HepG2 (cell line): ENCODE results near the gene ZBTB48. TPM values are rescaled to one million over a fixed set of nuclear protein-coding genes. Genes with fewer than 3 reads are reported as not detected.

Experiments
- ATAC-seq: fragments of 200-7000 bp; cut with Tn5 transposase; 3 replicates; pipeline ENCODE4 v1.9.1; 2020; ENCODE audit warnings: mild to moderate bottlenecking, moderate library complexity
- BruUV-seq: library from RNA; stranded (reverse); fragments of 400-500 nt; replicated peaks from 2 replicates; lab custom pipeline; 2021; lab: Mats Ljungman, UMichigan
- CTCF ChIA-PET: fragments of 300-600 bp; formaldehyde crosslinking; extraction: SDS; loops from one replicate; lab custom pipeline; 2021; ENCODE audit warnings: low total read pairs, inconsistent platforms, low intra/inter-chr PET ratio; lab: Yijun Ruan, JAX
- POLR2A ChIA-PET: fragments of 350-600 bp; sonication (Branson Sonifier 250); formaldehyde crosslinking; loops from one replicate; lab custom pipeline; 2020; ENCODE audit warnings: antibody characterized with exemption, inconsistent platforms; lab: Yijun Ruan, JAX
- DNase-seq: peaks from one replicate; pipeline ENCODE4 v3.0.0-alpha.2; 2015; ENCODE audit warnings: low spot score
- FAIRE-seq: peaks from 3 replicates; lab custom pipeline; 2011; peaks lifted over from hg19 to GRCh38; lab: Jason Lieb, UNC
- H2AFZ ChIP-seq: one replicate; pipeline ENCODE4 v1.6.1; 2011; ENCODE audit warnings: low read length, inconsistent platforms
- H3K27ac ChIP-seq: fragments of 300-600 bp; 3 replicates; pipeline ENCODE4 v1.8.0; 2011; ENCODE audit warnings: mixed run types, mild to moderate bottlenecking, mixed read lengths, low read length, inconsistent platforms; ENCODE audit not compliant: insufficient read depth; ENCODE audit errors: extremely low read length
- H3K27me3 ChIP-seq, 2 experiments: fragments of 200-600 bp in 1 of 2; 2 replicates in 1 of 2; 3 replicates in 1 of 2; pipeline versions ENCODE4 v1.6.0 to v1.8.0; 2011; ENCODE audit warnings: low read length in 2 of 2, mild to moderate bottlenecking in 2 of 2, moderate library complexity in 2 of 2, inconsistent platforms in 1 of 2; ENCODE audit not compliant: insufficient read depth in 2 of 2, control insufficient read depth in 1 of 2
- H3K36me3 ChIP-seq, 2 experiments: fragments of 200-600 bp in 1 of 2; replicated peaks in 1 of 2; 2 replicates in 1 of 2; 3 replicates in 1 of 2; pipeline versions ENCODE4 v1.5.1 to v1.8.0; 2011; ENCODE audit warnings: low read length in 2 of 2, inconsistent platforms in 1 of 2; ENCODE audit not compliant: insufficient read depth in 2 of 2, control insufficient read depth in 1 of 2
- H3K4me1 ChIP-seq: 2 replicates; pipeline ENCODE4 v1.5.1; 2012; ENCODE audit warnings: low read length, inconsistent platforms; ENCODE audit not compliant: insufficient read depth
- H3K4me2 ChIP-seq: 2 replicates; pipeline ENCODE4 v1.6.0; 2011; ENCODE audit warnings: low read depth, low read length, inconsistent platforms
- H3K4me3 ChIP-seq, 3 experiments: fragments of 200-600 bp in 1 of 3; sonication (generic), shearing (Covaris generic) in 1 of 3; replicated peaks in 1 of 3; 2 replicates each; pipeline ENCODE4 v1.5.1; 2011 to 2016; ENCODE audit warnings: low read length in 3 of 3, inconsistent platforms in 2 of 3, low read depth in 2 of 3, mild to moderate bottlenecking in 2 of 3, control low read depth in 1 of 3, mixed read lengths in 1 of 3; ENCODE audit not compliant: insufficient read depth in 1 of 3
- H3K79me2 ChIP-seq: one replicate; pipeline ENCODE4 v1.6.1; 2011; ENCODE audit warnings: low read length, inconsistent platforms; ENCODE audit not compliant: insufficient read depth
- H3K9ac ChIP-seq: 2 replicates; pipeline ENCODE4 v1.6.0; 2011; ENCODE audit warnings: mild to moderate bottlenecking, low read depth, low read length, inconsistent platforms; ENCODE audit not compliant: insufficient read depth
- H3K9me3 ChIP-seq: 2 replicates; pipeline ENCODE4 v1.5.1; 2012; ENCODE audit warnings: mild to moderate bottlenecking, low read length
- H4K20me1 ChIP-seq: 2 replicates; pipeline ENCODE4 v1.6.0; 2011; ENCODE audit warnings: inconsistent platforms, mild to moderate bottlenecking, low read length, moderate library complexity; ENCODE audit not compliant: insufficient read depth
- ARNTL ChIP-seq: sonication (generic); formaldehyde crosslinking; IDR thresholded peaks from 2 replicates; pipeline ENCODE4 v1.4.0; 2020; ENCODE audit warnings: mild to moderate bottlenecking, missing genetic modification reagents
- ATAD3A ChIP-seq: sonication (generic); formaldehyde crosslinking; IDR thresholded peaks from 2 replicates; pipeline ENCODE4 v1.4.0; 2020; ENCODE audit warnings: missing genetic modification reagents
- ATF1 ChIP-seq: IDR thresholded peaks from 2 replicates; pipeline ENCODE4 v1.6.1; 2016; ENCODE audit warnings: mild to moderate bottlenecking, control low read depth
- KLF13 ChIP-seq: sonication (generic); formaldehyde crosslinking; IDR thresholded peaks from 2 replicates; pipeline ENCODE4 v1.4.0; 2020; ENCODE audit warnings: mild to moderate bottlenecking, missing genetic modification reagents
- MYC ChIP-seq: sonication (generic); formaldehyde crosslinking; IDR thresholded peaks from 2 replicates; pipeline ENCODE4 v1.9.0; 2021; ENCODE audit warnings: missing genetic modification reagents, borderline replicate concordance
- MZF1 ChIP-seq: sonication (generic); formaldehyde crosslinking; IDR thresholded peaks from 2 replicates; pipeline ENCODE4 v1.8.1; 2023; ENCODE audit warnings: mild to moderate bottlenecking, missing genetic modification reagents, borderline replicate concordance
- NFYC ChIP-seq: IDR thresholded peaks from 2 replicates; pipeline ENCODE4 v1.6.1; 2016; ENCODE audit warnings: missing genetic modification reagents, missing compliant biosample characterization
- NPAS2 ChIP-seq: sonication (generic); formaldehyde crosslinking; IDR thresholded peaks from 2 replicates; pipeline ENCODE4 v1.8.0; 2022; ENCODE audit warnings: mild to moderate bottlenecking, missing genetic modification reagents, borderline replicate concordance
- PAWR ChIP-seq: sonication (generic); formaldehyde crosslinking; IDR thresholded peaks from 2 replicates; pipeline ENCODE4 v1.4.0; 2020; ENCODE audit warnings: missing genetic modification reagents, mild to moderate bottlenecking, borderline replicate concordance
- RCOR2 ChIP-seq: IDR thresholded peaks from 2 replicates; pipeline ENCODE4 v1.6.1; 2016; ENCODE audit warnings: missing biosample characterization, missing genetic modification reagents
- SALL1 ChIP-seq: sonication (generic); formaldehyde crosslinking; IDR thresholded peaks from 2 replicates; pipeline ENCODE4 v1.8.0; 2022; ENCODE audit warnings: mild to moderate bottlenecking, missing genetic modification reagents
- SNRNP70 ChIP-seq: fragments of 200-400 bp; formaldehyde crosslinking; IDR thresholded peaks from 2 replicates; pipeline ENCODE4 v1.6.1; 2017; ENCODE audit warnings: mild to moderate bottlenecking, low read depth, low read length, moderate library complexity
- SPEN ChIP-seq: sonication (generic); formaldehyde crosslinking; IDR thresholded peaks from 2 replicates; pipeline ENCODE4 v1.5.1; 2020; ENCODE audit warnings: low read depth, mild to moderate bottlenecking, missing genetic modification reagents
- TBP ChIP-seq: sonication (generic); formaldehyde crosslinking; IDR thresholded peaks from 2 replicates; pipeline ENCODE4 v1.5.0; 2020; ENCODE audit warnings: missing genetic modification reagents
- TEAD2 ChIP-seq: sonication (generic); formaldehyde crosslinking; IDR thresholded peaks from 2 replicates; pipeline ENCODE4 v1.9.0; 2021; ENCODE audit warnings: missing genetic modification reagents
- TOPORS ChIP-seq: sonication (generic); formaldehyde crosslinking; IDR thresholded peaks from 2 replicates; pipeline ENCODE4 v1.8.0; 2023; ENCODE audit warnings: mild to moderate bottlenecking, missing genetic modification reagents
- ZNF138 ChIP-seq: sonication (generic); formaldehyde crosslinking; IDR thresholded peaks from 2 replicates; pipeline ENCODE4 v1.5.0; 2020; ENCODE audit warnings: mild to moderate bottlenecking, low read depth, missing genetic modification reagents
- ZNF234 ChIP-seq: sonication (generic); formaldehyde crosslinking; conservative IDR thresholded peaks from 2 replicates; pipeline ENCODE4 v1.5.1; 2020; ENCODE audit warnings: mild to moderate bottlenecking, missing genetic modification reagents
- ZNF510 ChIP-seq: sonication (generic); formaldehyde crosslinking; IDR thresholded peaks from 2 replicates; pipeline ENCODE4 v1.4.0; 2020; ENCODE audit warnings: low read depth, mild to moderate bottlenecking, missing genetic modification reagents
- WGBS: methylation state at CpG from one replicate; pipeline ENCODE4 v1.1.6; 2017; ENCODE audit warnings: low lambda C conversion rate; 5-methylcytosine and 5-hydroxymethylcytosine counted together
- in situ Hi-C: cut with HindIII; loops from 2 replicates; pipeline ENCODE4 v1.10.0; 2017; ENCODE audit warnings: low pct_unique_long_range_greater_than_20kb; ENCODE audit not compliant: extremely low pct_ligation_motif_present
- intact Hi-C: fragments of 100-400 bp; cut with micrococcal nuclease; formaldehyde crosslinking; loops from one replicate; pipeline ENCODE4 v1.10.0; 2022; ENCODE audit not compliant: unreplicated experiment
- polyA plus RNA-seq, 8 experiments: library from polyadenylated mRNA; depleted of rRNA in 3 of 8; stranded (reverse) in 7 of 8; unstranded in 1 of 8; fragments of >200 nt; fragmentation: Illumina TruSeq in 4 of 8; extraction: Trizol in 4 of 8; gene quantifications; 2 replicates each; pipeline versions ENCODE4 v1.2.1 to v1.2.3, GENCODE V29; 2011 to 2016; ENCODE audit warnings: low read depth in 4 of 8, missing spikeins in 1 of 8, mixed read lengths in 1 of 8; ENCODE audit not compliant: insufficient read depth in 1 of 8
- total RNA-seq, 5 experiments: library from RNA; depleted of rRNA; stranded (reverse); fragments of >200 nt; fragmentation: Illumina TruSeq; extraction: Trizol; gene quantifications; 2 replicates each; pipeline ENCODE4 v1.2.3, GENCODE V29; 2016; ENCODE audit warnings: low read depth in 1 of 5
- TF ChIP-seq, protein P1 (sequence below): sonication (generic); formaldehyde crosslinking; conservative IDR thresholded peaks from 2 replicates; pipeline ENCODE4 v1.4.0; 2020; ENCODE audit warnings: missing genetic modification reagents
- TF ChIP-seq, protein P2 (sequence below): IDR thresholded peaks from 2 replicates; pipeline ENCODE4 v1.6.1; 2016; ENCODE audit warnings: control low read depth

Gene ZBTB48
- total and polyA plus RNA-seq, 2 of the 13 experiments (the other 11 are each of a cell fraction or from before 2014, with no cell fraction given) = 13.0 to 17.1 TPM

DNA sequence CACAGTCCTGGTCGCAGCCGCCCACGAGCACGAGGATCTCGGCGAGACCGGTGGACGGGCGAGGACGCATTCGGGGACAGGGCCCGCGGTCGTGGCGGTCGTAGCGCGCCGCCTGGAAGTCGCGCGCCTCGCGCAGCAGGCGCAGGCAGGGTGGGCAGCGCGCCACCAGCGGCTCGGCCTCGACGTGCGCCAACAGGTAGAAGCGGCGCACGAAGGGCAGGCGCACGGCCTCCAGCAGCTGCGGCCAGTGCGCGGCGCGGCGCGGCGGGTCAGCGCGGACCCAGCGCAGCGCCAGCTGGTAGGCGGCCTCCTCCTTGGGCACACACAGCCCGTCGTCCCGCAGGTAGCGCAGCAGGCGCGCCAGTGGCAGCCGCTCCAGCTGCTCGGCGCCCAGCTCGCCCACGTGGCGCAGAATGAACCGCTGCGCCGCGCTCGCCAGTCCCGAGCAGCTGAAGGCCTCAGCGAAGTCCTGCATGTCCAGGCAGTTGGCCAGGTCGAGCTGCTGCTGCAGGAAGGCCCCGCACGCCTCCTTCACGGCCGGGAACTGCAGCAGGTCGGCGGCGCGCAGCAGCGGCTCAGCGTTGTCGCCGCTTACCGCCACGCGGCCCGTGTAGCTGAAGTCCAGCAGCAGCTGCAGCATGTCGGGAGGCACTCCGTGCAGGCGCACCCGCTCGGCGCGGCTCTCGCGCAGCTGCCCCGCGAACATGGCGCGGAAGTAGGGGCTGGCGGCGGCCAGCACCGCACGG, 22.3 kb downstream of the ZBTB48 start (continued):
- TF ChIP-seq SALL1 (peak; percentile 30), ATF1 (CRISPR knock-in tag) (no peak), ARNTL (no peak; the same call in 1 of the 2 replicates), NPAS2 (CRISPR knock-in tag) (no peak), SNRNP70 (no peak), KLF13 (0 out of 2 replicates have a peak, but pooled peaks have one; percentile 30)

DNA sequence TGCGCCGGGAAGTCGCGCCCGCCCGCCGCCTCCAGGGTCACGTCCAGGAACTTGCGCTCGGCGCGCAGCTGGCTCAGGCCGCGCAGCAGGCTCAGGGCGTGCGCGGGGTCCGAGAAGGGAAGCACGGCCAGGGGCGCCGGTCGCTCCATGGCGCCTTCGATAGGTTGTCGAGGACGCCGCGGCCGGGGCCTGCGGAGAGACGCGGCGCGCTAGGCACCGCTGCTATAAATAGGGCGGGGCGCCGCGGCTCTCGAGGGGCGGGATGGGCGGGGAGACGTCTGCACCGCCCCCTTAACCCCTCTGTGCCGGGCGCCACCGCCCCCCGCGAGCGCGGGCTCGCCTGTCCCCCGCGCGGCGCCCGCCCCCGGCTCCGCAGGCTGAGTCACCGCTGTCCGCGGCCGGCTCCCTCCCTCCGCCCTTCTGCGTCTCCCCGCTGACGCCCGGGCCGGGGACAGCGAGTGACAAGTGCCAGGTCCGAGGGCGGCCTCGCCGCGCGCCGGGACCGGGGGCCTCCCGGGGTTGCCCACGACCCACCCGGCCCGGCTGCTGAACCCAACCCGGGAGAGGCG, 23.0 kb downstream of the ZBTB48 start, which contains the start of gene KLHL21:
KLHL21 (minus strand) TSS at position 201 of the 569 bp plus-strand sequence; CDS start at position 149, 52 bp downstream.
- no TSS peak for BruUV-seq
- no peaks in the 10 kb centered on the region; a peak in 1 of 5 replicates for H3K27me3 ChIP-seq
- in situ Hi-C loops = no loop called here
- H3K27ac ChIP-seq = peak within 1 kb of the TSS; percentile 100
- H3K4me2 ChIP-seq = peak within 1 kb of the TSS; percentile 98
- CTCF ChIA-PET = no interaction called here
- intact Hi-C loops = loop anchor here (1.0 kb wide), 1 partner anchor 32 kb away; no protein-coding TSS in a partner anchor
- H4K20me1 ChIP-seq = peaks cover 30% of the 10 kb centered on the region
- H3K4me1 ChIP-seq = peaks cover 47% of the 10 kb centered on the region
- H3K36me3 ChIP-seq = peaks cover 7 to 17% of the 10 kb centered on the region in 2 experiments
- no peaks in the 10 kb centered on the region for H3K9me3 ChIP-seq
- WGBS = no CpG with 5 or more reads among the region's 84 CpGs
- no peak within 1 kb of the TSS for H2AFZ ChIP-seq
- FAIRE-seq (no peak), ATAC-seq (peak; percentile 60), DNase-seq (peak; percentile 73)
- POLR2A ChIA-PET = interaction anchor here (0.6 to 7.1 kb wide), 14 partner anchors 9 to 182 kb away, joined by 3 to 113 read pairs (median 4); partner anchors contain the start of genes CAMTA1, NOL9, PHF13 and PLEKHG5
- H3K9ac ChIP-seq = peak within 1 kb of the TSS; percentile 97
- H3K4me3 ChIP-seq = peak within 1 kb of the TSS; percentile 77 to 93 (median 92)
- H3K79me2 ChIP-seq = peaks cover 44% of the 10 kb centered on the region
- no peak; the same call in 1 of the 2 replicates for TF ChIP-seq NFYC (CRISPR knock-in tag)
- no peak; the same call in 1 of the 2 replicates for TF ChIP-seq TOPORS (CRISPR knock-in tag)
- no peak for TF ChIP-seq ATAD3A (CRISPR knock-in tag)
- no peak for TF ChIP-seq MYC (CRISPR knock-in tag)
- TF ChIP-seq, protein P1, sequence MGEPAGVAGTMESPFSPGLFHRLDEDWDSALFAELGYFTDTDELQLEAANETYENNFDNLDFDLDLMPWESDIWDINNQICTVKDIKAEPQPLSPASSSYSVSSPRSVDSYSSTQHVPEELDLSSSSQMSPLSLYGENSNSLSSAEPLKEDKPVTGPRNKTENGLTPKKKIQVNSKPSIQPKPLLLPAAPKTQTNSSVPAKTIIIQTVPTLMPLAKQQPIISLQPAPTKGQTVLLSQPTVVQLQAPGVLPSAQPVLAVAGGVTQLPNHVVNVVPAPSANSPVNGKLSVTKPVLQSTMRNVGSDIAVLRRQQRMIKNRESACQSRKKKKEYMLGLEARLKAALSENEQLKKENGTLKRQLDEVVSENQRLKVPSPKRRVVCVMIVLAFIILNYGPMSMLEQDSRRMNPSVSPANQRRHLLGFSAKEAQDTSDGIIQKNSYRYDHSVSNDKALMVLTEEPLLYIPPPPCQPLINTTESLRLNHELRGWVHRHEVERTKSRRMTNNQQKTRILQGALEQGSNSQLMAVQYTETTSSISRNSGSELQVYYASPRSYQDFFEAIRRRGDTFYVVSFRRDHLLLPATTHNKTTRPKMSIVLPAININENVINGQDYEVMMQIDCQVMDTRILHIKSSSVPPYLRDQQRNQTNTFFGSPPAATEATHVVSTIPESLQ (CRISPR knock-in tag) = no peak
- no peak for TF ChIP-seq ZNF234
- TF ChIP-seq TBP (CRISPR knock-in tag) = no peak
- TF ChIP-seq RCOR2 (CRISPR knock-in tag) = no peak
- TF ChIP-seq, protein P2, sequence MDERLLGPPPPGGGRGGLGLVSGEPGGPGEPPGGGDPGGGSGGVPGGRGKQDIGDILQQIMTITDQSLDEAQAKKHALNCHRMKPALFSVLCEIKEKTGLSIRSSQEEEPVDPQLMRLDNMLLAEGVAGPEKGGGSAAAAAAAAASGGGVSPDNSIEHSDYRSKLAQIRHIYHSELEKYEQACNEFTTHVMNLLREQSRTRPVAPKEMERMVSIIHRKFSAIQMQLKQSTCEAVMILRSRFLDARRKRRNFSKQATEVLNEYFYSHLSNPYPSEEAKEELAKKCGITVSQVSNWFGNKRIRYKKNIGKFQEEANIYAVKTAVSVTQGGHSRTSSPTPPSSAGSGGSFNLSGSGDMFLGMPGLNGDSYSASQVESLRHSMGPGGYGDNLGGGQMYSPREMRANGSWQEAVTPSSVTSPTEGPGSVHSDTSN (CRISPR knock-in tag) = no peak
- TF ChIP-seq ZNF138 = no peak; the same call in 1 of the 2 replicates
- TF ChIP-seq PAWR (CRISPR knock-in tag) = no peak
- no peak; the same call in 1 of the 2 replicates for TF ChIP-seq ZNF510 (CRISPR knock-in tag)
- TF ChIP-seq MZF1 (CRISPR knock-in tag) = no peak
- no peak for TF ChIP-seq TEAD2 (CRISPR knock-in tag)
- no peak; the same call in 1 of the 2 replicates for TF ChIP-seq SPEN
